HuH-7 (cell line): ENCODE results near the gene LRRN2.
"Not testable (repeated sequence)": the region's sequence is repeated elsewhere in the genome, so short reads cannot be mapped to it uniquely, and the experiment has no call there.

Experiments used
- DNase-seq: peaks from one replicate; pipeline ENCODE4 v3.0.0; 2011; ENCODE audit warnings: low spot score

Gene LRRN2

GRCh38 chr1:204692325-204692840, 6.8 kb upstream of the LRRN2 start:
- DNase-seq = no peak

GRCh38 chr1:204691328-204691730, 5.8 kb upstream of the LRRN2 start:
- DNase-seq = not testable (repeated sequence)

- DNase-seq = no peak
Measured at GRCh38 chr1:204688776-204689175, 3.2 kb upstream of the LRRN2 start.

GRCh38 chr1:204688007-204688406, 2.5 kb upstream of the LRRN2 start:
- DNase-seq = no peak

GRCh38 chr1:204684571-204685235, 835 bp downstream of the LRRN2 start:
- DNase-seq = no peak

- DNase-seq = no peak
Measured at GRCh38 chr1:204684206-204684570, 1.4 kb downstream of the LRRN2 start.

GRCh38 chr1:204683284-204684205, 2.0 kb downstream of the LRRN2 start:
- no peak for DNase-seq

- no peak for DNase-seq
Measured at GRCh38 chr1:204680461-204680860, 5.1 kb downstream of the LRRN2 start.

- no peak for DNase-seq
Measured at GRCh38 chr1:204680051-204680450, 5.5 kb downstream of the LRRN2 start.

GRCh38 chr1:204678721-204679475, 6.6 kb downstream of the LRRN2 start:
- DNase-seq = no peak

GRCh38 chr1:204677864-204678263, 7.7 kb downstream of the LRRN2 start:
- DNase-seq = no peak

GRCh38 chr1:204676043-204676442, 9.5 kb downstream of the LRRN2 start:
- no peak for DNase-seq

GRCh38 chr1:204673909-204674649, 11.5 kb downstream of the LRRN2 start:
- DNase-seq = no peak

- no peak for DNase-seq
Measured at GRCh38 chr1:204673209-204673608, 12.3 kb downstream of the LRRN2 start.

GRCh38 chr1:204672482-204673121, 12.9 kb downstream of the LRRN2 start:
- no peak for DNase-seq

- DNase-seq = no peak
Measured at GRCh38 chr1:204672069-204672468, 13.5 kb downstream of the LRRN2 start.

GRCh38 chr1:204670152-204670927, 15.2 kb downstream of the LRRN2 start:
- DNase-seq = no peak

GRCh38 chr1:204669579-204669978, 16.0 kb downstream of the LRRN2 start:
- DNase-seq = no peak

- no peak for DNase-seq
Measured at GRCh38 chr1:204664384-204664651, 21.2 kb downstream of the LRRN2 start.

- no peak for DNase-seq
Measured at GRCh38 chr1:204663644-204664383, 21.7 kb downstream of the LRRN2 start.
